PC-3 (cell line): ENCODE data around the gene PTMS. TPM values are rescaled to one million over a fixed set of nuclear protein-coding genes. Genes with fewer than 3 reads are reported as not detected.

Experiments used
- ATAC-seq: fragments of 200-7000 bp; cut with Tn5 transposase; 2 replicates; pipeline ENCODE4 v1.9.1; 2020; ENCODE audit warnings: mild to moderate bottlenecking, moderate library complexity
- BruUV-seq: library from RNA; stranded (reverse); fragments of 400-500 nt; replicated peaks from 2 replicates; lab custom pipeline; 2021; lab: Mats Ljungman, UMichigan
- CTCF ChIA-PET: fragments of 300-600 bp; sonication (Branson Sonifier 250); formaldehyde crosslinking; loops from one replicate; lab custom pipeline; 2022; ENCODE audit warnings: antibody characterized with exemption; lab: Charles Lee
- POLR2A ChIA-PET: fragments of 300-600 bp; sonication (Branson Sonifier 250); formaldehyde crosslinking; loops from one replicate; lab custom pipeline; 2022; ENCODE audit warnings: antibody characterized with exemption; ENCODE audit not compliant: unreplicated experiment; lab: Charles Lee
- DNase-seq: peaks from one replicate; pipeline ENCODE4 v3.0.0-alpha.2; 2015
- H2AFZ ChIP-seq: fragments of 300-600 bp; sonication (generic); 2 replicates; pipeline ENCODE4 v1.6.0; 2016; ENCODE audit warnings: antibody characterized with exemption, low read length
- H3F3A ChIP-seq: fragments of 300-600 bp; sonication (generic); one replicate; pipeline ENCODE4 v1.6.0; 2017; ENCODE audit warnings: antibody characterized with exemption, low read length, control low read depth, mild to moderate bottlenecking; ENCODE audit not compliant: unreplicated experiment
- H3K27ac ChIP-seq: fragments of 300-600 bp; sonication (generic); 2 replicates; pipeline ENCODE4 v1.5.1; 2016; ENCODE audit warnings: mild to moderate bottlenecking, low read length
- H3K27me3 ChIP-seq: fragments of 300-600 bp; sonication (generic); 2 replicates; pipeline ENCODE4 v1.6.1; 2016; ENCODE audit warnings: low read length, mixed read lengths
- H3K36me3 ChIP-seq: fragments of 300-600 bp; sonication (generic); 2 replicates; pipeline ENCODE4 v1.6.1; 2016; ENCODE audit warnings: low read depth, mixed run types, low read length, mixed read lengths
- H3K4me1 ChIP-seq: fragments of 300-600 bp; sonication (generic); 2 replicates; pipeline ENCODE4 v1.5.1; 2016; ENCODE audit warnings: low read length; ENCODE audit not compliant: insufficient read depth
- H3K4me2 ChIP-seq: fragments of 300-600 bp; sonication (generic); 2 replicates; pipeline ENCODE4 v1.6.0; 2016; ENCODE audit warnings: low read length
- H3K4me3 ChIP-seq: fragments of 300-600 bp; sonication (generic); 2 replicates; pipeline ENCODE4 v1.5.1; 2016; ENCODE audit warnings: mild to moderate bottlenecking, low read length, mixed read lengths
- H3K79me2 ChIP-seq: fragments of 300-600 bp; sonication (generic); 2 replicates; pipeline ENCODE4 v1.6.1; 2017; ENCODE audit warnings: low read length, mixed read lengths
- H3K9ac ChIP-seq: fragments of 300-600 bp; sonication (generic); 2 replicates; pipeline ENCODE4 v1.6.0; 2016; ENCODE audit warnings: mild to moderate bottlenecking, low read length
- H3K9me2 ChIP-seq: fragments of 300-600 bp; sonication (generic); replicated peaks from 2 replicates; pipeline ENCODE4 v1.6.1; 2016; ENCODE audit warnings: mixed run types, low read length, mixed read lengths
- H3K9me3 ChIP-seq: fragments of 300-600 bp; sonication (generic); 2 replicates; pipeline ENCODE4 v1.6.1; 2016; ENCODE audit warnings: low read length, mixed read lengths
- H4K20me1 ChIP-seq: fragments of 300-600 bp; sonication (generic); 2 replicates; pipeline ENCODE4 v1.6.1; 2016; ENCODE audit warnings: low read length, mixed read lengths
- CTCF ChIP-seq: fragments of 300-600 bp; sonication (generic); conservative IDR thresholded peaks from 2 replicates; pipeline ENCODE4 v1.5.1; 2017; ENCODE audit warnings: antibody characterized with exemption, low read depth, mild to moderate bottlenecking, low read length
- EZH2 ChIP-seq: fragments of 300-600 bp; sonication (generic); IDR thresholded peaks from one replicate; pipeline ENCODE4 v1.6.1; 2017; ENCODE audit warnings: antibody characterized with exemption, mild to moderate bottlenecking, low read length; ENCODE audit not compliant: unreplicated experiment
- EZH2phosphoT487 ChIP-seq: fragments of 300-600 bp; sonication (generic); IDR thresholded peaks from 2 replicates; pipeline ENCODE4 v1.6.1; 2018; ENCODE audit warnings: mild to moderate bottlenecking, antibody characterized with exemption, low read length, borderline replicate concordance
- intact Hi-C: fragments of 100-400 bp; cut with micrococcal nuclease; formaldehyde crosslinking; loops from 2 replicates; pipeline ENCODE4 v1.9.0; 2023
- total RNA-seq: library from RNA; depleted of rRNA; stranded (reverse); fragments of >200 nt; gene quantifications from 2 replicates; pipeline ENCODE4 v1.2.3, GENCODE V29; 2014

Gene PTMS
- total RNA-seq, 1 experiment from 2014 or later = 46.4 TPM

- Histone ChIP-seq H3K36me3 (peaks cover 6% of the 10 kb centered on the region; the same call in 1 of the 2 replicates), H3K9ac (no peak overlapping the region), H3K9me2 (no peaks in the 10 kb centered on the region), H2AFZ (no peak overlapping the region), H3K79me2 (peaks cover 3% of the 10 kb centered on the region; the same call in 1 of the 2 replicates), H3K4me3 (no peak overlapping the region), H3K9me3 (no peaks in the 10 kb centered on the region), H3K27ac (peak overlapping the region; percentile 23; the same call in 1 of the 2 replicates), H3K4me2 (no peak overlapping the region), H3K4me1 (no peaks in the 10 kb centered on the region), H3K27me3 (no peaks in the 10 kb centered on the region), H3F3A (no peaks in the 10 kb centered on the region), H4K20me1 (no peaks in the 10 kb centered on the region)
- no TSS peak for BruUV-seq
- no peak for DNase-seq
- intact Hi-C loops = no loop called here
- ATAC-seq = peak; percentile 33; the same call in 1 of the 2 replicates
- ChIA-PET POLR2A (no interaction called here), CTCF (no interaction called here)
- TF ChIP-seq CTCF (no peak), EZH2 (no peak), EZH2phosphoT487 (no peak)
Observed at GRCh38 chr12:6745741-6746525, 20.2 kb upstream of the PTMS start.

GRCh38 chr12:6747216-6747615 lies 18.9 kb upstream of the PTMS start:
- intact Hi-C loops = no loop called here
- no peaks in the 10 kb centered on the region for H3K9me3 ChIP-seq
- no peak overlapping the region for H3K9ac ChIP-seq
- H4K20me1 ChIP-seq = peaks cover 4% of the 10 kb centered on the region; the same call in 1 of the 2 replicates
- no peak overlapping the region for H3K27ac ChIP-seq
- POLR2A ChIA-PET = no interaction called here
- no peak overlapping the region for H3K4me3 ChIP-seq
- H3K36me3 ChIP-seq = peaks cover 14% of the 10 kb centered on the region; the same call in 1 of the 2 replicates
- BruUV-seq = no TSS peak
- no peak for TF ChIP-seq EZH2
- no peak for TF ChIP-seq CTCF
- TF ChIP-seq EZH2phosphoT487 = no peak
- CTCF ChIA-PET = no interaction called here
- no peaks in the 10 kb centered on the region for H3F3A ChIP-seq
- H3K79me2 ChIP-seq = peaks cover 16% of the 10 kb centered on the region
- H3K4me2 ChIP-seq = no peak overlapping the region
- ATAC-seq (no peak), DNase-seq (no peak)
- peaks cover 9% of the 10 kb centered on the region for H3K4me1 ChIP-seq
- H3K27me3 ChIP-seq = no peaks in the 10 kb centered on the region
- H2AFZ ChIP-seq = no peak overlapping the region
- no peaks in the 10 kb centered on the region for H3K9me2 ChIP-seq

GRCh38 chr12:6748761-6749160 lies 17.4 kb upstream of the PTMS start:
- Histone ChIP-seq H3K9me2 (no peaks in the 10 kb centered on the region), H2AFZ (no peak overlapping the region), H3K27ac (no peak overlapping the region), H3K4me2 (no peak overlapping the region), H3K9me3 (no peaks in the 10 kb centered on the region), H3K4me1 (peaks cover 10% of the 10 kb centered on the region), H3K4me3 (no peak overlapping the region), H3K27me3 (no peaks in the 10 kb centered on the region), H3K9ac (no peak overlapping the region), H3F3A (no peaks in the 10 kb centered on the region), H3K79me2 (peaks cover 23% of the 10 kb centered on the region), H3K36me3 (peaks cover 14% of the 10 kb centered on the region; the same call in 1 of the 2 replicates), H4K20me1 (peaks cover 4% of the 10 kb centered on the region; the same call in 1 of the 2 replicates)
- DNase-seq = no peak
- BruUV-seq = no TSS peak
- TF ChIP-seq EZH2phosphoT487 (no peak), CTCF (no peak), EZH2 (no peak)
- intact Hi-C loops = no loop called here
- no peak for ATAC-seq
- ChIA-PET CTCF (no interaction called here), POLR2A (no interaction called here)
